22Rv1 (cell line): Measurements from ENCODE around the gene INPP5A.

Experiments
- H3K27ac ChIP-seq: fragments of 450-650 bp; 2 replicates; pipeline ENCODE4 v1.5.1; 2017
- CTCF ChIP-seq: fragments of 450-650 bp; IDR thresholded peaks from 2 replicates; pipeline ENCODE4 v1.5.1; 2017; ENCODE audit warnings: mild to moderate bottlenecking
- ZFX ChIP-seq: fragments of 450-650 bp; IDR thresholded peaks from 2 replicates; pipeline ENCODE4 v1.6.1; 2017; ENCODE audit warnings: antibody characterized with exemption, borderline replicate concordance

The INPP5A gene

GRCh38 chr10:132590752-132591121, 53.1 kb downstream of the INPP5A start:
- TF ChIP-seq CTCF (no peak), ZFX (no peak)
- peak overlapping the region; percentile 37 for H3K27ac ChIP-seq

- H3K27ac ChIP-seq: peak overlapping the region; percentile 37
- TF ChIP-seq CTCF: peak; percentile 18; the same call in 1 of the 2 replicates
- no peak for TF ChIP-seq ZFX
Observed at GRCh38 chr10:132591166-132591971, 53.8 kb downstream of the INPP5A start.

- H3K27ac ChIP-seq: no peak overlapping the region
- TF ChIP-seq ZFX (no peak), CTCF (no peak)
Observed at GRCh38 chr10:132592790-132593383, 55.3 kb downstream of the INPP5A start.

- H3K27ac ChIP-seq: no peak overlapping the region
- no peak for TF ChIP-seq ZFX
- no peak for TF ChIP-seq CTCF
Observed at GRCh38 chr10:132593389-132593788, 55.8 kb downstream of the INPP5A start.

GRCh38 chr10:132593900-132594876, 56.6 kb downstream of the INPP5A start:
- TF ChIP-seq ZFX (no peak), CTCF (no peak)
- H3K27ac ChIP-seq: no peak overlapping the region

GRCh38 chr10:132595021-132595420, 57.4 kb downstream of the INPP5A start:
- no peak overlapping the region for H3K27ac ChIP-seq
- TF ChIP-seq CTCF (no peak), ZFX (no peak)
